CD4-positive, alpha-beta memory T cell (primary cell): Measurements from ENCODE around the gene PLXDC1. TPM values are rescaled to one million over a fixed set of nuclear protein-coding genes. Genes with fewer than 3 reads are reported as not detected.

Experiments
- CTCF ChIA-PET: fragments of 350-600 bp; sonication (Branson Sonifier 250); formaldehyde crosslinking; loops from one replicate; lab custom pipeline; 2021; ENCODE audit warnings: inconsistent platforms; ENCODE audit not compliant: partially characterized antibody; lab: Charles Lee
- POLR2A ChIA-PET: fragments of 350-600 bp; sonication (Branson Sonifier 250); formaldehyde crosslinking; loops from one replicate; lab custom pipeline; 2021; ENCODE audit not compliant: partially characterized antibody; lab: Charles Lee
- DNase-seq, 5 donors: peaks; one replicate each; pipeline versions ENCODE4 v3.0.0 to v3.0.0-alpha.2; 2020 to 2022; ENCODE audit warnings: mixed read lengths in 1 of 5
- H3K27ac ChIP-seq: one replicate; pipeline ENCODE4 v1.7.0; 2013; ENCODE audit warnings: low read depth, low read length
- H3K27me3 ChIP-seq: 2 replicates; pipeline ENCODE4 v1.7.0; 2013; ENCODE audit warnings: mild to moderate bottlenecking, low read length, moderate library complexity; ENCODE audit not compliant: insufficient read depth
- H3K36me3 ChIP-seq: 2 replicates; pipeline ENCODE4 v1.7.0; 2013; ENCODE audit warnings: mild to moderate bottlenecking, low read length, moderate library complexity; ENCODE audit not compliant: insufficient read depth
- H3K4me1 ChIP-seq: 2 replicates; pipeline ENCODE4 v1.7.0; 2013; ENCODE audit warnings: mild to moderate bottlenecking, low read length, moderate library complexity; ENCODE audit not compliant: insufficient read depth
- H3K4me3 ChIP-seq, 2 donors: one replicate each; pipeline ENCODE4 v1.7.0; 2013; ENCODE audit warnings: low read length in 2 of 2, mild to moderate bottlenecking in 1 of 2
- H3K9me3 ChIP-seq, 2 donors: one replicate each; pipeline ENCODE4 v1.7.0; 2013; ENCODE audit warnings: low read length in 2 of 2, control low read depth in 1 of 2; ENCODE audit not compliant: control insufficient read depth in 1 of 2
- H3K27ac Mint-ChIP-seq, 7 donors: one replicate each; pipeline ENCODE4 v1.8.0; 2020 to 2021; ENCODE audit warnings: mixed read lengths in 7 of 7, mild to moderate bottlenecking in 6 of 7, inconsistent platforms in 3 of 7, moderate library complexity in 3 of 7
- H3K27me3 Mint-ChIP-seq, 2 donors: one replicate each; pipeline ENCODE4 v1.8.0; 2020 to 2021; ENCODE audit warnings: mixed read lengths in 2 of 2
- H3K36me3 Mint-ChIP-seq, 2 donors: one replicate each; pipeline ENCODE4 v1.8.0; 2020 to 2021; ENCODE audit warnings: mixed read lengths in 2 of 2, inconsistent platforms in 1 of 2, mild to moderate bottlenecking in 1 of 2
- H3K4me1 Mint-ChIP-seq, 4 donors: one replicate each; pipeline ENCODE4 v1.8.0; 2020 to 2021; ENCODE audit warnings: mixed read lengths in 4 of 4, mild to moderate bottlenecking in 1 of 4
- H3K4me3 Mint-ChIP-seq, 8 donors: one replicate each; pipeline ENCODE4 v1.8.0; 2020 to 2021; ENCODE audit warnings: mixed read lengths in 8 of 8, mild to moderate bottlenecking in 7 of 8, moderate library complexity in 6 of 8, inconsistent platforms in 3 of 8
- H3K9me3 Mint-ChIP-seq, 8 donors: one replicate each; pipeline ENCODE4 v1.8.0; 2020 to 2021; ENCODE audit warnings: mixed read lengths in 8 of 8, mild to moderate bottlenecking in 5 of 8, inconsistent platforms in 3 of 8, moderate library complexity in 1 of 8
- intact Hi-C: fragments of 100-400 bp; cut with micrococcal nuclease; formaldehyde crosslinking; loops from one replicate; pipeline ENCODE4 v1.15.1; 2023
- polyA plus RNA-seq, 2 donors: library from polyadenylated mRNA; unstranded; fragments of 300-500 nt; fragmentation: Illumina TruSeq; gene quantifications; one replicate each; pipeline ENCODE4 v1.2.3, GENCODE V29; 2021
- total RNA-seq, 2 experiments: library from RNA; stranded (reverse); gene quantifications; one replicate each; pipeline ENCODE4 v1.2.3, GENCODE V29; 2021

The PLXDC1 gene
- total and polyA plus RNA-seq, 4 experiments from 2014 or later = 2.5 to 16.4 (median 10.2) TPM

DNA sequence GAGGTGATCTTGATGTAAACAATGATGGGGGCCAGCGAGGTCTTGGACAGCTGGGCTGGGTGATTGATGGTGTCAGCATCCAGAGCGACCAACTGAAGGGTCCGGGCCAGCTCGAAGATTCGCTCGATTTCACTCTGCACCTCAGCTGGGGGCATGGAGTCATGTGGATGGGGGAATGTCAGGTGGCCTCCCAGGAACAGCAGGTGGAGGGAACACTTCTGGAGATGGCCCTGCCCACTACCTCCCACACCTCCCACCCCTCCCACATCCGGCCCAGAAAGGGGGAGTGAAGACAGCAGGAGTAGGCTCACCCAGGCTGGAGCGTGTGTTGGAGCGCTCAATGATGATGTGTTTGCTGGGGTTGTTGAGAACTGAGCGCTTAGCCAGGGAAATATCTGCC lies 32.3 kb upstream of the PLXDC1 start:
- H3K36me3 ChIP-seq = peaks cover 33% of the 10 kb centered on the region
- ChIA-PET POLR2A (interaction anchor here (1.0 kb wide), 1 partner anchor 11 kb away, joined by 4 read pairs; no protein-coding TSS in a partner anchor), CTCF (interaction anchor here (0.8 to 2.1 kb wide), 4 partner anchors 9 to 53 kb away, joined by 3 to 14 read pairs (median 4); no protein-coding TSS in a partner anchor)
- H3K4me3 ChIP-seq = no peak overlapping the region
- H3K36me3 Mint-ChIP-seq = peaks cover 13 to 39% of the 10 kb centered on the region in 2 donors
- H3K27me3 Mint-ChIP-seq = no peaks in the 10 kb centered on the region
- H3K9me3 Mint-ChIP-seq = no peaks in the 10 kb centered on the region
- H3K27ac Mint-ChIP-seq = no peak overlapping the region
- no peaks in the 10 kb centered on the region for H3K4me1 Mint-ChIP-seq
- intact Hi-C loops = no loop called here
- DNase-seq = no peak
- H3K9me3 ChIP-seq = no peaks in the 10 kb centered on the region
- H3K4me1 ChIP-seq = no peaks in the 10 kb centered on the region
- H3K27me3 ChIP-seq = no peaks in the 10 kb centered on the region
- H3K27ac ChIP-seq = no peak overlapping the region
- H3K4me3 Mint-ChIP-seq = no peak overlapping the region

DNA sequence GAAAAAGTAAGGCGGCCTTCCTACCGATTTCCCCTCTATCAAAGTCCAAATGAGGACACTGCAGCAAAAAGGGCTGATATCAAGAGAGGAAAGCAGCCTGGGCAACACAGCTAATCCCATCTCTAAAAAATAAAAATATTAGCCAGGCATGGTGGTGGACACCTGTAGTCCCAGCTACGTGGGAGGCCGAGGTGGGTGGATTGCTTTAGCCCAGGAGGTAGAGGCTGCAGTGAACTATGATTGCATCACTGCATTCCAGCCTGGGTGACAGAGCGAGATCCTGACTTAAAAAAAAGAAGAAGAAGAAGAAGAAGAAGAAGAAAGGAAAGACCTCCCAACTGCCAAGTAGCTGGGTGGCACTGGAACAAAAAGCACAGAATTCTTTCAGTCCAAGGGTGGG lies 31.6 kb upstream of the PLXDC1 start:
- peaks cover 33% of the 10 kb centered on the region for H3K36me3 ChIP-seq
- no peaks in the 10 kb centered on the region for H3K27me3 ChIP-seq
- Mint-ChIP-seq H3K27me3 (no peaks in the 10 kb centered on the region), H3K9me3 (no peaks in the 10 kb centered on the region), H3K4me1 (no peaks in the 10 kb centered on the region), H3K27ac (peak overlapping the region in 1 of 7 donors; percentile 15), H3K36me3 (peaks cover 14 to 42% of the 10 kb centered on the region in 2 donors), H3K4me3 (no peak overlapping the region)
- ChIA-PET POLR2A (interaction anchor here (0.9 to 1.0 kb wide), 2 partner anchors 10 to 17 kb away, joined by 4 to 6 read pairs; partner anchors contain the start of gene RPL19), CTCF (interaction anchor here (1.1 to 2.1 kb wide), 3 partner anchors 8 to 53 kb away, joined by 3 to 14 read pairs (median 6); no protein-coding TSS in a partner anchor)
- no peak overlapping the region for H3K4me3 ChIP-seq
- DNase-seq = no peak
- intact Hi-C loops = no loop called here
- no peak overlapping the region for H3K27ac ChIP-seq
- H3K9me3 ChIP-seq = no peaks in the 10 kb centered on the region
- H3K4me1 ChIP-seq = no peaks in the 10 kb centered on the region

DNA sequence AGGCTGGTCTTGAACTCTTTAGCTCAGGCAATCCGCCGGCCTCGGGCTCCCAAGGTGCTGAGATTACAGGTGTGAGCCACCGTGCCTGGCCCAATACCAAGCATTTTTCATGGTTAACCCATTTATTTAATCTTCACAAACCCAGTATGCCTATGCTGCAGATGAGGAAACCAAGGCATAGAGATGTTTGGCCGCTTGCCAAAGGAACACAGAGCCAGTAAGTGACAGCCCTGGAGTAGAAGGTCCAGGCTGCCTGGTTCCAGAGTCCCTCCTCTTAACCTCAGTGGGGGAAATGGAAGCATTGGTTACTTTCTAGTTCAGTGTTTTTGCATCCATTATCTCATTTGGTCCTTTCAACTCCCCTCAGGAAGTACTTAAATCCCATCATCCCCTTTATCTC lies 29.9 kb upstream of the PLXDC1 start:
- Histone ChIP-seq H3K4me3 (no peak overlapping the region), H3K4me1 (no peaks in the 10 kb centered on the region), H3K27me3 (no peaks in the 10 kb centered on the region), H3K36me3 (peaks cover 20% of the 10 kb centered on the region), H3K27ac (no peak overlapping the region), H3K9me3 (no peaks in the 10 kb centered on the region)
- Mint-ChIP-seq H3K27me3 (no peaks in the 10 kb centered on the region), H3K9me3 (no peaks in the 10 kb centered on the region), H3K4me1 (no peaks in the 10 kb centered on the region), H3K4me3 (no peak overlapping the region), H3K36me3 (peaks cover 25 to 50% of the 10 kb centered on the region in 2 donors), H3K27ac (no peak overlapping the region)
- DNase-seq = no peak
- POLR2A ChIA-PET = no interaction called here
- CTCF ChIA-PET = interaction anchor here (1.4 to 2.2 kb wide), 2 partner anchors 16 to 198 kb away, joined by 4 to 8 read pairs; no protein-coding TSS in a partner anchor
- intact Hi-C loops = no loop called here

DNA sequence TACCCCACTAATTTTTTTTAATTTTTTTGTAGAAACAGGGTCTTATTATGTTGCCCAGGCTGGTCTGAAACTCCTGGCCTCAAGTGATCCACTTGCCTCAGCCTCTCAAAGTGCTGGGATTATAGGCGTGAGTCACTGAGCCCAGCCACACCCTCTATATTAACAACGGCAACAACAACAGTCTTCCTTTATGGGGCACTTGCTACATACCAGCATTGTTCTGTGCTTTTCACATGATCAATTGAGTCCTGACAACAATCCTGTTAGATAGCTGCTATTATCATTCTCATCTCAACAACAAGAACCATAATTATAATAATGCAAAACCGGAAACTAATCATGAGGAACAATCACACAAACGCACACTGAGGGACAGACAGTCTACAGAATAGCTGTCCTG lies 27.1 kb upstream of the PLXDC1 start:
- no peaks in the 10 kb centered on the region for H3K27me3 Mint-ChIP-seq
- H3K9me3 Mint-ChIP-seq = no peaks in the 10 kb centered on the region
- Histone ChIP-seq H3K4me3 (no peak overlapping the region), H3K27me3 (no peaks in the 10 kb centered on the region), H3K4me1 (no peaks in the 10 kb centered on the region), H3K9me3 (no peaks in the 10 kb centered on the region), H3K36me3 (peaks cover 8% of the 10 kb centered on the region), H3K27ac (no peak overlapping the region)
- intact Hi-C loops = no loop called here
- no peak overlapping the region for H3K4me3 Mint-ChIP-seq
- H3K27ac Mint-ChIP-seq = no peak overlapping the region
- POLR2A ChIA-PET = no interaction called here
- CTCF ChIA-PET = interaction anchor here (1.2 to 6.9 kb wide), 4 partner anchors 8 to 195 kb away, joined by 3 to 153 read pairs (median 58); partner anchors contain the start of gene ARL5C
- DNase-seq = no peak
- H3K4me1 Mint-ChIP-seq = peaks cover 2 to 11% (median 3%) of the 10 kb centered on the region in 4 donors
- H3K36me3 Mint-ChIP-seq = peaks cover 22 to 42% of the 10 kb centered on the region in 2 donors

DNA sequence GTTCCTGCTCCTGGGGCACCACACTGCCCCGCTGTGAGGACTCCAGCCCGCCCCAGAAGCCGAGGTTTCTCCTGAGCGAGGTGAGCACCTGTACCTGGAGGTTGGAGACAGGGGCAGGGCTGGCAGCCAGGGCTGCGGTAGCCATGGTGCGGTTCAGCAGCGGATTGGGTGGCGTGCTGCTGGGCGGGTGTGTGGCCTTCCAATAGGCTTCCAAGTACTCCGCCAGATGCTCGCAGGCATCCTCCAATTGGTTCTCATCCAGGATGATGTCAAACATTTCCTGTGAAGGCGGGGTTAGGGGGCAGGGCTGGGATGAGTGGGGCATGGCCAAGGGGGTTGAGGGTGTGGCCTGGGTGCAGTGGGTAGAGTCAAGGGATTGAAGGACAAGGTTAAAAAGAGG lies 25.8 kb upstream of the PLXDC1 start:
- Mint-ChIP-seq H3K36me3 (peaks cover 13 to 33% of the 10 kb centered on the region in 2 donors), H3K4me3 (no peak overlapping the region), H3K27ac (peak overlapping the region in 1 of 7 donors; percentile 29), H3K4me1 (peaks cover 2 to 24% (median 7%) of the 10 kb centered on the region in 4 donors), H3K9me3 (no peaks in the 10 kb centered on the region), H3K27me3 (no peaks in the 10 kb centered on the region)
- Histone ChIP-seq H3K9me3 (no peaks in the 10 kb centered on the region), H3K36me3 (no peaks in the 10 kb centered on the region), H3K4me3 (no peak overlapping the region), H3K4me1 (no peaks in the 10 kb centered on the region), H3K27me3 (no peaks in the 10 kb centered on the region), H3K27ac (no peak overlapping the region)
- POLR2A ChIA-PET = no interaction called here
- CTCF ChIA-PET = interaction anchor here (1.4 to 6.9 kb wide), 3 partner anchors 13 to 194 kb away, joined by 3 to 153 read pairs (median 106); partner anchors contain the start of gene ARL5C
- intact Hi-C loops = no loop called here
- no peak for DNase-seq

DNA sequence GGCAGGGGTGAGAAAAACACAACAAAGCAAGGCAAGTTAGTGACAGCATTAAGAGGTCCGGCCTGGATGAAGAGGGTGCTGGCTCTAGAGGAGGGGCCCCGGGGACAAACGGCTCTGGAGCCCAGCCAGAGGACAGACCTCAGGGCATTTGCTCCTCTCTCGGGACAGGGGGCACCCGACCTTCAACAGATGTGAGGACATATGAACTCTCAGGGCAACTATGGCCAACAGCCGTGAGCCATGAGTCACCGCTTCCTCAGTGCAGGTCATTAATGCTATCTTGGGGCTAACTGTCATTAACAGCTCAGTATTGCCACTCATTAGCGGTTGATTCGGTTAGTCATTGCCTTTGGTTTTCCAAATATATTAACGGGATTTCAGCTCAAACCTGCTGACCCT lies 24.3 kb upstream of the PLXDC1 start:
- Mint-ChIP-seq H3K4me3 (no peak overlapping the region), H3K9me3 (no peaks in the 10 kb centered on the region), H3K27me3 (no peaks in the 10 kb centered on the region), H3K4me1 (peaks cover 5 to 24% (median 10%) of the 10 kb centered on the region in 4 donors), H3K36me3 (peaks cover 13 to 31% of the 10 kb centered on the region in 2 donors), H3K27ac (no peak overlapping the region)
- ChIA-PET POLR2A (interaction anchor here (0.5 to 2.1 kb wide), 4 partner anchors 20 to 193 kb away, joined by 3 to 17 read pairs (median 8); no protein-coding TSS in a partner anchor), CTCF (interaction anchor here (1.0 to 6.9 kb wide), 13 partner anchors 11 to 260 kb away, joined by 3 to 153 read pairs (median 10); partner anchors contain the start of genes ARL5C and LASP1NB)
- DNase-seq = no peak
- intact Hi-C loops = loop anchor here (1.0 kb wide), 2 partner anchors 106 to 192 kb away; no protein-coding TSS in a partner anchor
- Histone ChIP-seq H3K9me3 (no peaks in the 10 kb centered on the region), H3K27me3 (no peaks in the 10 kb centered on the region), H3K4me3 (no peak overlapping the region), H3K4me1 (no peaks in the 10 kb centered on the region), H3K36me3 (no peaks in the 10 kb centered on the region), H3K27ac (no peak overlapping the region)

DNA sequence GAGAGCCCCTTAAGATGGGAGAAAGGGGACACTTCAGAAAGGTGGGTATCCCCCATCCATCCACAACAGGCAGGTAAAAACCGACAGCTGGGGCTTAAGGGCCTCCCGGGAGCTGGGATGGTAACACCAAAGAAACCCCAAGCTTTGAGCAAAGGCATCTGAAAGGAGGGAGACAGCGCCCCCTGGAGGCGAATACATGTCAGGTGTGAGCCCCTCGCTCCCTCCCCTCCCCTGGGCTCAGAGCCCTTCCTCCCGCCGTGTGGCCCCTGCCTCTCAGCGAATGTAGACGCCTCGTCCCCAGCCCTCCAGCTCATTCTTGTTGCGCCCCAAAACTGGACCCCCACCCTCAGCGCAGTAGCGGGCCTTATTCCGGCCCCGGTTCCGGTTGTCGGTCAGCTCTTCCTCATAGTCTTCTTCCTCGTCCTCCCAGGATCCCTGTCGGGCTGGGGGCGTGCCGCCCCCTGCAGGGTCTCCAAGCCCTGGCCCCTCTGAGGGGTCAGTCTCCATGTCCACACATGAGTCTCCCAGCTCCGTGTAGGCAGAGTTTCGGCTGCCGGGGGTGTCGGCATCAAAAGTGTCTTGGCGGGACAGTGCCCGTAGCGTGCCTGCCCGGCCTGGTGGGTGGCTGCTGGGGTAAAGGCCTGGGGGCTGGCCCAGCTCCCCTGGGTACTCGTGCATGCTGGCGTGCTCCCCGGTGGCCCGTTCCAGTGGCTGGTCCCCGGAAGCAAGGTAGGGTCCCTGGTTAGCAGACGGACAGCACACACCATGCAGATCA lies 23.7 kb upstream of the PLXDC1 start:
- Histone ChIP-seq H3K4me1 (no peaks in the 10 kb centered on the region), H3K27ac (no peak overlapping the region), H3K9me3 (no peaks in the 10 kb centered on the region), H3K4me3 (no peak overlapping the region), H3K27me3 (no peaks in the 10 kb centered on the region), H3K36me3 (no peaks in the 10 kb centered on the region)
- H3K4me1 Mint-ChIP-seq = peaks cover 5 to 24% (median 10%) of the 10 kb centered on the region in 4 donors
- ChIA-PET CTCF (interaction anchor here (0.6 to 6.9 kb wide), 27 partner anchors 8 to 354 kb away, joined by 3 to 153 read pairs (median 4); partner anchors contain the start of genes ARL5C, LASP1NB, PLXDC1 and RPL19), POLR2A (interaction anchor here (0.5 to 2.1 kb wide), 6 partner anchors 9 to 192 kb away, joined by 3 to 17 read pairs (median 6); partner anchors contain the start of gene ARL5C)
- no peaks in the 10 kb centered on the region for H3K27me3 Mint-ChIP-seq
- peaks cover 13 to 31% of the 10 kb centered on the region in 2 donors for H3K36me3 Mint-ChIP-seq
- intact Hi-C loops = loop anchor here (1.0 kb wide), 2 partner anchors 106 to 192 kb away; no protein-coding TSS in a partner anchor
- H3K9me3 Mint-ChIP-seq = no peaks in the 10 kb centered on the region
- no peak overlapping the region for H3K4me3 Mint-ChIP-seq
- peak; percentile 68 to 73 (median 72) for DNase-seq
- peak overlapping the region in 6 of 7 donors; percentile 23 to 84 (median 67) for H3K27ac Mint-ChIP-seq
